GM10847 (cell line): ENCODE results near the gene KPNA5.

ENCODE experiments used
- POLR2A ChIP-seq: IDR thresholded peaks from 2 replicates; pipeline ENCODE4 v1.6.1; 2011; ENCODE audit not compliant: insufficient read length; ENCODE audit errors: extremely low read depth

Gene KPNA5

GRCh38 chr6:116680880-116681672 is at the start of gene KPNA5:
Gene KPNA5, plus strand, starts transcription at chr6:116681211. Its CDS starts 124 bp downstream, at chr6:116681335.
- TF ChIP-seq POLR2A = peak; percentile 96

GRCh38 chr6:116631379-116631990 is 49.5 kb upstream of the KPNA5 start:
- no peak for TF ChIP-seq POLR2A

DNA sequence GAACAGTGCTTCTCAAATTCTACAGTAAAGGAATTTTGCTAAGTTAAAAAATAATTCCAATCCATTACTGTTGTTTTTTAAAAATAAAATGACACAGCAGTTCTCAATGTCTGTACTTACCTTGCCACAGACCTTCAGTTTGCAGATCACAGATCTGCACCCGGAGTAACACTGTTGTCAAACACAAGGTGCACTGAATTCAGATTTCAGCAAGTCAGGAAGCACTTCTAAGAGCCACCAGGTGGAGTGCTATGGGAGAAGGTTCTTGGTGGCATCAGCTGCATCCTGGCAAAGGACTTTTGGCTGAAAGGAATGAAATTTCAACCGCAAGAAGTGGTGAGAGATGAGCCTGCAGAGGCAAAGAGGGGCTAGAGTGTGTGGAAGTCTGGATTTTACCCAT is 47.3 kb upstream of the KPNA5 start:
- no peak for TF ChIP-seq POLR2A

DNA sequence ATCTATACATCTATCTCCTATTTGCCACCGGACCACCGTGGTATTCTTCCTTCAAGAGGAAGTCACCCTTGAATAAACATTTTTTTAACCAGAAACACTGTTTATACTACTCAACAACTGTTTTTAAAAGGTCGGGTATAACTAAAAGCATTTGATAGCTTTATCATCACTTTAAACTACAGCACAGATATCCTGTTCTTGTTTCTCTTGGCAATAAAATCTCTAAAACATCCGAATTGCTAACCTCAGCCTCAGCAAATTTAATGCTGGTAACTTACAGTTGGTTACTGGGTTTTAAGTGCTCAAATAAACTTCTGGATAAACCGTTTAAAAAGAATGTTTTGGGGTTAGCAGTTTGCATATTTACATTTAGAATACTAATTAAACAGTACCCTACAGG is 32.9 kb upstream of the KPNA5 start:
- no peak for TF ChIP-seq POLR2A

- TF ChIP-seq POLR2A = no peak
Observed at GRCh38 chr6:116649129-116649528, 31.9 kb upstream of the KPNA5 start.

DNA sequence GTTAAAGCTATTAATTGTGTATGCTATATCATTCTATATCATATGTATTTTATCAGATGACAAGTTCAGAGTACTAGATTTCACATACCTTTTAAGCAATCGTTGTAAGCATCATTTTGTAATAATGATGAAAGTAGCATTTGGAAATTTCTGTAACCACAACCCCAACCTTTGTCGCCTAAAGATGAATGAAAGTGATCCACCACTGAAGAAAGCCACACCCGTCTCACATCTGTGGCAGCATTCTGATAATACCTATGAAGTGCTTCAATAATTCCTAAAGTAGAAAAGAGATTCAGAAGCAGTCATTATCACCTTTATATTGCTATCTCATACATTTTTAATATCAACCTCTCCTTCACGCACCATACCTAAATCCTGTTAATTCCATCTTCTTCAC is 29.1 kb upstream of the KPNA5 start:
- TF ChIP-seq POLR2A = no peak

- no peak for TF ChIP-seq POLR2A
Observed at GRCh38 chr6:116661594-116661993, 19.4 kb upstream of the KPNA5 start.

DNA sequence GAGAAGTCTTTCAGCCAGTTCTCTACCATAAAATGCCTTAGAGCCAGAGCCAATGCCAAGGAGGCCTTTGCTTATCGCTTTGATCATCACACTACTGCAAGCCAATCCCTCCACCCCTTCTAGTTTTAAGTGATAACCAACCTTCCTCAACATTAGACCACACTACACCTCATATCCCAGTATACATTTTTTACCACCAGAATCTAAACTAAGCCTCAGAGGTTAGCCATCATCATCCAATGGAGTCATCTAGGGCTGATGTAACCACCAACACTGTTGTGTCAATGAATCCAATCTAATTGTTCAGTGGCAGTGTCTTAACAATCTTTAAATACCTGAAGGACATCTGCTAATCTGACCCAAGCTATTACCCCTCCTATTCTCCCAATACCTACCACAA is 18.8 kb upstream of the KPNA5 start:
- TF ChIP-seq POLR2A = no peak

GRCh38 chr6:116663308-116663707 is 17.7 kb upstream of the KPNA5 start:
- no peak for TF ChIP-seq POLR2A

DNA sequence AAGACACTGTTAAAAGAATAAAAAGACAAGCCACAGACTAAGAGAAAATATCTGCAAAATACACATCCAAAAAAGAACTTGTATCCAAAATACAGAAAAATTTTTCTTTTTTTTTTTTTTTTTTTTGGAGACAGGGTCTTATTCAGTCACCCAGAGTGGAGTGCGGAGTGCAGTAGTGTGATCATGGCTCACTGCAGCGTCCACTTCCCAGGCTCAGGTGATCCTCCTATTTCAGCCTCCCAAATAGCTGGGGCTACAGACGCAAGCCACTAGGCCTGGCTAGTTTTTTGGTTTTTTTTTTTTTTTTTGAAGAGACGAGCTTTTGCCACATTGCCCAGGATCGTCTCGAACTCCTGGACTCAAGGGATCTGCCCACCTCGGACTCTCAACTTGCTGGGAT is 15.5 kb upstream of the KPNA5 start:
- no peak for TF ChIP-seq POLR2A

DNA sequence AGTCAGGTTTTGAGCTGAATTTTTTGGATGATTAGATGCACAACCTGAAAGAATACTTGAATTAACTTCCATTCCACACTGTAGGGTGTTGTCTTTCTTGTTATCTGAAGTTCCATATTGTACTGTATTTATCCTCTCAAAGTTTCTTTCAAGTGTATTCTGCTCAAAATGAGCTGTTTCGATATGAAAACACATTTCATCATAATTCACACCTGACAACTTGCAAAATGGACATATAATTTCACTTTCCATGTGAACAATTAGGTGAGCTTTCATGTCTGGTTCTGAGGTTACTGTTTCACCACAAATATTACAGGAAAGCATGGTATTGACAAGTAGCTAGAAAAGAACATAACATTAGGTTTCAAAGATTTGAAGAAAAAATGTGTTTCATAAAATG is 14.1 kb upstream of the KPNA5 start:
- TF ChIP-seq POLR2A = no peak

DNA sequence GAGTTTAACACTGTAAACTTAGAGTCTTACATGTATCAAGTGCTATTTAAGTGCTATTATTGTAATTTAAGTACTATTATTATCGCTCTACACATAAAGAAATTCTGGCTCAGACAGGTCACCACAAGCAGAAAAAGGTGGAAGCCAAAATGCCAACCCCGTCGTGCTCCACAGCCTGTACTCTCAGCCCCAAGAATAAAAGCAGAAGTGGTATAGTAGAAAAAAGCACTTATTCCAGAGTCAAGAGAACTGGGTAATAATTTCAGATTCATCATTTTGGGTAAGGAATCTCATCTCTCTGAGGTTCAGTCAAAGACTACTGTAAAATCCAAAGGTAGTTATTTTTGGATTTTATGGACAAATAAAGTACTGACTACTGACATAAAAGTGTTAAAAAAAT is 13.4 kb upstream of the KPNA5 start:
- no peak for TF ChIP-seq POLR2A

- TF ChIP-seq POLR2A = no peak
Observed at GRCh38 chr6:116672306-116672705, 8.7 kb upstream of the KPNA5 start.

DNA sequence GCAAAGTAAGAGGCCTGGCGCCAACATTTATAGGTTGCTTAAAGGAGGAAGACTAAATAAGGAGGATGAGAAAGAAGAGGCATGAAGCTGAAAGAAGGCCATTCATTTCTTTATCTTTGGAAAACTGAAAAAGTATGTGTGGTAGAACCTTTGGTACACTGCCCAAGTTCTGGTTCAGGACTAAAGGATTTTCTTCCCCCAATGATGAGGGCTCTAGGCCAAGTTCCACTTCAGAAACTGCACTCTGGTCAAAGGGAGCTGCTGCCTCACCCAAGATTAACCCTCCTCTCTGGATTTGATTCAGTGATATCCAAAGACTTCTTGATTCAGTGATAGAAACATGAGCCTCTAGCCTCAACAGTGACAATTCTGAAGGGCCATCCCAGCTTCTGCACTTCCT is 5.0 kb upstream of the KPNA5 start:
- TF ChIP-seq POLR2A = no peak

GRCh38 chr6:116682334-116682712 is 1.3 kb downstream of the KPNA5 start:
- TF ChIP-seq POLR2A = no peak

DNA sequence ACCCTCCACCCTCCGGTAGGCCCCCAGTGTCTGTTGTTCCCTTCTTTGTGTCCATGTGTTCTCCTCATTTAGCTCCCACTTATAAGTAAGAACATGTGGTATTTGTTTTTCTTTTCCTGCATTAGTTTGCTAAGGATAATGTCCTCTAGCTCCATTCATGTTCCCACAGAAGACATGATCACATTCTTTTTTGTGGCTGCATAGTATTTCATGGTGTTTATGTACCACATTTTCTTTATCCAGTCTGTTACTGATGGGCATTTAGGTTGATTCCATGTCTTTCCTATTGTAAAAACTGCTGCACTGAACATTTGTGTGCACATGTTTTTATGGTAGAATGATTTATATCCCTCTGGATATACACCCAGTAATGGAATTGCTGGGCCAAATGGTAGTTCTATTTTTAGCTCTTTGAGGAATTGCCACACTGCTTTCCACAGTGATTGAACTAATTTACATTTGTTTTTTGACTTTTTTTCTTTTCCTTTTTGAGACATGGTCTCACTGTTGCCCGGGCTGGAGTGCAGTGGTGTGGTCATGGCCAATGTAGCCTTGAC is 4.5 kb downstream of the KPNA5 start:
- no peak for TF ChIP-seq POLR2A
